ENCODE measurements around the gene GMPR.

DNA sequence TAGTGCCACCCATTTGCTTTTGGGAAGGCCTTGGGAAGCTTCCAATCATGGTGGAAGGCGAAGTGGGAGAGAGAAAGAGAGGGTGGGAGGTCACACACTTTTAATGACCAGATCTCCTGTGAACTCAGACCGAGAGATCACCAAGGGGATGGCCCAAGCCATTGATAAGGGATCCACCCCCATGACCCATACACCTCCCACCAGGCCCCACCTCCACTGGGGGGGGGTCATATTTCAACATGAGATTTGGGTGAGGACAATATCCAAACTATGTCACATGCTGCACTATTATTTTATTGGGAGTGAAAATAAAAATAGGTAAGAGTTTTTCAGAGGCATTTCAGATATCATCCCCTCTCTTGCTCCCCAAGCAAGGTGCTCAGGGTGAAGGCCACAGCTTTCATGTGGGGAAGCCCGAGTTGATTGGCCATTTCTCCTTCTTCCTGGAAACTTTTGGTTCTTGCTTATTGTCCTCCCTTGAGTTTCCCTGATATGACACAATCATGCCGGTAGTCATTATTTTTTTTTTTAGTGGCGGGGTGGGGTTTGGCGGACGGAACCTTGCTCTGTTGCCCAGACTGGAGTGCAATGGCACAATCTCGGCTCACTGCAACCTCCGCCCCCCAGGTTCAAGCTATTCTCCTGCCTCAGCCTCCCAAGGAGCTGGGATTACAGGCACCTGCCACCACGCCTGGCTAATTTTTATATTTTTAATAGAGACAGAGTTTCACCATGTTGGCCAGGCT, 15.2 kb downstream of the GMPR start:
- TF ChIP-seq, protein P1, sequence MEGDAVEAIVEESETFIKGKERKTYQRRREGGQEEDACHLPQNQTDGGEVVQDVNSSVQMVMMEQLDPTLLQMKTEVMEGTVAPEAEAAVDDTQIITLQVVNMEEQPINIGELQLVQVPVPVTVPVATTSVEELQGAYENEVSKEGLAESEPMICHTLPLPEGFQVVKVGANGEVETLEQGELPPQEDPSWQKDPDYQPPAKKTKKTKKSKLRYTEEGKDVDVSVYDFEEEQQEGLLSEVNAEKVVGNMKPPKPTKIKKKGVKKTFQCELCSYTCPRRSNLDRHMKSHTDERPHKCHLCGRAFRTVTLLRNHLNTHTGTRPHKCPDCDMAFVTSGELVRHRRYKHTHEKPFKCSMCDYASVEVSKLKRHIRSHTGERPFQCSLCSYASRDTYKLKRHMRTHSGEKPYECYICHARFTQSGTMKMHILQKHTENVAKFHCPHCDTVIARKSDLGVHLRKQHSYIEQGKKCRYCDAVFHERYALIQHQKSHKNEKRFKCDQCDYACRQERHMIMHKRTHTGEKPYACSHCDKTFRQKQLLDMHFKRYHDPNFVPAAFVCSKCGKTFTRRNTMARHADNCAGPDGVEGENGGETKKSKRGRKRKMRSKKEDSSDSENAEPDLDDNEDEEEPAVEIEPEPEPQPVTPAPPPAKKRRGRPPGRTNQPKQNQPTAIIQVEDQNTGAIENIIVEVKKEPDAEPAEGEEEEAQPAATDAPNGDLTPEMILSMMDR (conservative IDR thresholded peaks at IDR 0.05; ENCODE audit: low read length): no peak
- TF ChIP-seq EZH2phosphoT487 (IDR thresholded peaks at IDR 0.05; ENCODE audit: borderline replicate concordance): no peak

All from Loucy (cell line).